Coronary artery (tissue), 2 donors: Measurements from ENCODE around the gene VAPB.

Experiments
- DNase-seq: peaks from one replicate; pipeline ENCODE4 v3.0.0-alpha.2; 2017; ENCODE audit warnings: low spot score
- H3K27ac ChIP-seq, 2 donors: fragments of 200-600 bp; sonication (generic); one replicate each; pipeline ENCODE4 v1.5.1; 2016 to 2019
- H3K4me3 ChIP-seq: fragments of 200-600 bp; sonication (generic); 2 replicates; pipeline ENCODE4 v1.5.1; 2016; ENCODE audit warnings: mild to moderate bottlenecking, moderate library complexity
- TF ChIP-seq, protein P1 (sequence below): fragments of 200-600 bp; sonication (generic); IDR thresholded peaks from one replicate; pipeline ENCODE4 v1.5.1; 2019; ENCODE audit warnings: antibody characterized with exemption

Gene VAPB

DNA sequence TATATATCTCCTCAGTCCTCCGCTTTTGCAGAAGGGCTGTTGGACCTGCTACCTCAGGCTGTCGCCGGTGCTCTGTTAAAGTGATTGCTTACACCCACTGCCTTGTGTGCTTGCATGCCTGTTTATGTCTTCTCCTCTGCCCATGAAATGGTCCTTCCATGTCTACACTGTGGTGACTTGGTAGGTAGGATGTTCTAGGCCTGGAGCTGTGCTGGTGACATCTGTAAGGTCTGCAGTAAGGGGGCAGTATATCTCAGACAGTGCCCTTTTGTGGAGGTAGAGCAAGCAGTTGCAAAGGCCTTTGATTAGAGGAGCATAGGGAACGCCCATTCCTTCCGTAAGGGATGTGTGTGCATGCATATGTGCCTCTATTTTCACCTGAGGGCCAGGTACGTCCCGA lies 40.3 kb downstream of the VAPB start:
- no peak for DNase-seq
- no peak overlapping the region for H3K27ac ChIP-seq
- no peak overlapping the region for H3K4me3 ChIP-seq
- TF ChIP-seq, protein P1, sequence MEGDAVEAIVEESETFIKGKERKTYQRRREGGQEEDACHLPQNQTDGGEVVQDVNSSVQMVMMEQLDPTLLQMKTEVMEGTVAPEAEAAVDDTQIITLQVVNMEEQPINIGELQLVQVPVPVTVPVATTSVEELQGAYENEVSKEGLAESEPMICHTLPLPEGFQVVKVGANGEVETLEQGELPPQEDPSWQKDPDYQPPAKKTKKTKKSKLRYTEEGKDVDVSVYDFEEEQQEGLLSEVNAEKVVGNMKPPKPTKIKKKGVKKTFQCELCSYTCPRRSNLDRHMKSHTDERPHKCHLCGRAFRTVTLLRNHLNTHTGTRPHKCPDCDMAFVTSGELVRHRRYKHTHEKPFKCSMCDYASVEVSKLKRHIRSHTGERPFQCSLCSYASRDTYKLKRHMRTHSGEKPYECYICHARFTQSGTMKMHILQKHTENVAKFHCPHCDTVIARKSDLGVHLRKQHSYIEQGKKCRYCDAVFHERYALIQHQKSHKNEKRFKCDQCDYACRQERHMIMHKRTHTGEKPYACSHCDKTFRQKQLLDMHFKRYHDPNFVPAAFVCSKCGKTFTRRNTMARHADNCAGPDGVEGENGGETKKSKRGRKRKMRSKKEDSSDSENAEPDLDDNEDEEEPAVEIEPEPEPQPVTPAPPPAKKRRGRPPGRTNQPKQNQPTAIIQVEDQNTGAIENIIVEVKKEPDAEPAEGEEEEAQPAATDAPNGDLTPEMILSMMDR = no peak

DNA sequence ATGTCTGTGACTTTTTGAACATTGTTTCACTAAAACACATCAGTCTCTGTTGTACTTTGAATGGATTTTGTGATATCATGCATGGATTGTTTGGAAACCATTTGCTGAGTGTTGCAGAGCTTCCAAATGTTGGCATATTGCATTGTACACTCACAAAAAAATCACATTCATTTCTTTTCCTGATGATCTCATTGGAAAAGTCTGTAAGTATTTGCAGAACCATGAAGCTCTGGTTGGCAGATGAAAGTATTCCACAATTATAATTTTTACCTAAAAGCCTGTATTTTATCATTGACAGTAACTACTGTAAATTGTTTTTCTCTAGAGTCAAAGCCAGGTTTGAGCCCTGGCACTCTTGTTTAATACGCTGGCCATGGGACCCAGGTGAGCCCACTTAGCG lies 42.1 kb downstream of the VAPB start:
- no peak for DNase-seq
- TF ChIP-seq, protein P1 = no peak
- no peak overlapping the region for H3K4me3 ChIP-seq
- H3K27ac ChIP-seq = no peak overlapping the region

DNA sequence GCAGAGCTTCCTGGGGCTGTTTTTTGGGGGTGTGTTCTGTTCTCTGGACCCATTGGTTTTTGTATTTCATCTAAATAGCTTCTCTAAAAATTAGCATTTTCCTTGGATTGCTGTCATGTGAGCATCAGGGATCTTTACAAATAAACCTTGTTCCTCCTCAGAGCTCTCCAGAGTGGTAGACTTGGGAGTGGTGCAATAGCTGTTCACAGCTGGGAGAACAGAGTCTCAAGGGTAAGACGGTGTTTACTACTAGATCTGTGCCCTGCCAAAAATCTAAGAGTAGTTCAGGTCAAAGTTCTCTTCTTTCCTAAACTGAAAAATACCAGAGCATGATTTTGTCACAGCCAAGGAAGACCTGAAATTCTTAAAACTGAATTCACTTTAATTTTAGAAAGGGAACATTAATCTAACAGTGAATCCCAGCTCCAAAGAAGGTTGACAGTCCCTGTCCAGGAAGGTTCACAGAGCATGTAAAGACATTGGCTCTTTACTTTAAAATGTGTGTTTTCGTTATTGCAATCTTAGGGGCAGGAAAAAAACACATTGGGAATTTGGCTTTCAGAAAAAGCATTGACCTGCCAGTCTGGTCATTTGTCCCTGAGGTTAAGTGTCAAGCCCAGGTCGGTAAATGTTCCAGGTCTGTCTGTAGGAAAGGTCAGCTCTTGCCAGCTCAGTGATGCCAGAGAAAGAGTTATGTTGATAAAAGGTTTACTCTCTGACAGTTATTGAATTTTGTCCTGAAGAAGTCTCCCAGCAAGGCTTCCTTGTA lies 43.3 kb downstream of the VAPB start:
- no peak for DNase-seq
- Histone ChIP-seq H3K4me3 (no peak overlapping the region), H3K27ac (peak overlapping the region in 1 of 2 donors; percentile 5)
- TF ChIP-seq, protein P1 = no peak

DNA sequence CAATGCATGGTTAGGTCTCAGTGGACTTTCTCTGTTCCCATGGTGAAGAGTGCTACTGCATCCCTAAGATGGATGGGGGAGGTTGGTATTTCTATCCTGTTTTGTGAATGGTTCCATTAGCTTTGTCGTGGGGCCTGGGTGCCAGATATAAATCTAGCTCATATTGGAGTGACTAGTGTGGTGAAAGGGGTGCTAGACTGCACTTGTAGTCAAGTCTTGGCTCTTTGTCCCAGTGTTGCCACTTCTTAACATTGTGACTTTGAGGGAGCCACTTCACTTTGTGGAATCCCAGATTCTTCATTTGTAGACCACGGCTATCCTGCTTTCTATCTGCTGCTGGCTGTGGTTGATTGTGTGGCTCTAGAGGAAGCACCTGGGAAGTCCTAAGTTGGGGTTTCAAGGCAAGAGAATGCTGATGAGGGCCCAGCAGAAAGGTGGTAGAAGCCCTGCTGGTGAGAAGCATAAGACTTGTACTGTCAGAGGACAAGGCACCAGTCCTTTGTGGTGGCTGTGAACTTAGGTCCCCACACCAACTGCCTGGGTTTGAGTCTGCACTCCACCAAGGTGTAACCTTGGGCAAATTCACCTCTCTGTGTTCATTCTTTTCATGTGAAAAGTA lies 44.1 kb downstream of the VAPB start:
- H3K27ac ChIP-seq = peak overlapping the region in 1 of 2 donors; percentile 5
- TF ChIP-seq, protein P1 = no peak
- no peak for DNase-seq
- H3K4me3 ChIP-seq = no peak overlapping the region

DNA sequence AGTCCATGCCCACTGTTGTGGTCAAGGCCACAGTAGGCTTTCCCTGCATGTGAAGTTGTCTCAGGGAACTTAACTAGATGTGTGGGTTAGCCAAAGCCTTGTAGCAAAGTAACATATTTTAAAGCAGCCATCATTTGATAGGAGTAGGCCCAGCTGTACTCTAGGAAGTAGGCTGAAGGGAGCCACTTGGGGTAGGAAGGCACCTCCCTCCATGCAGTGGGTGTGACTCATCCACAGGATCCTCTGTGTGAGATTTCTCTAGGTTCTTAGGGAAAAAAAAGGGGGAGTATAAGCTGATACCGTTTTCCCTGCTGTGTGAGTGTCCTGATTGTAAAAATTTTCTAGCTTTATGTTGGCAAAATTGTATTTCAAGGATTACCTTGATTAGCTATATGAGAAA lies 44.7 kb downstream of the VAPB start:
- no peak overlapping the region for H3K27ac ChIP-seq
- TF ChIP-seq, protein P1 = no peak
- no peak for DNase-seq

DNA sequence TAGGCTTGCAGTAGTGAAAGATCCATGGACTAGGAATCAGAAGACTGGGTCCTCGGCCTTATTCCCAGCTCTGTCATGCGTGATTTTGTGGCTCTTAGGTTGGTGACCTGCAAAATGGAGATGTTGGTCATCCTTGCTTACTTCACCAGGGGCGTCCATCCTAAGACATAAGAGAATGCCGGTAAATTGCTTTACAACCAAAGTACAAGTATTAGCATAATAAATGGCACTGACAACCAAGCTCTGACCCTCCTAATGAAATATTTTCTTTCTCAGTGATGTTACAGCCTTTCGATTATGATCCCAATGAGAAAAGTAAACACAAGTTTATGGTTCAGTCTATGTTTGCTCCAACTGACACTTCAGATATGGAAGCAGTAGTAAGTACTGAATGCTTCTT lies 45.3 kb downstream of the VAPB start:
- no peak overlapping the region for H3K27ac ChIP-seq
- DNase-seq = no peak
- TF ChIP-seq, protein P1 = no peak
- no peak overlapping the region for H3K4me3 ChIP-seq

More for the DNA sequence above, 44.7 kb downstream of the VAPB start:
- H3K4me3 ChIP-seq = no peak overlapping the region

DNA sequence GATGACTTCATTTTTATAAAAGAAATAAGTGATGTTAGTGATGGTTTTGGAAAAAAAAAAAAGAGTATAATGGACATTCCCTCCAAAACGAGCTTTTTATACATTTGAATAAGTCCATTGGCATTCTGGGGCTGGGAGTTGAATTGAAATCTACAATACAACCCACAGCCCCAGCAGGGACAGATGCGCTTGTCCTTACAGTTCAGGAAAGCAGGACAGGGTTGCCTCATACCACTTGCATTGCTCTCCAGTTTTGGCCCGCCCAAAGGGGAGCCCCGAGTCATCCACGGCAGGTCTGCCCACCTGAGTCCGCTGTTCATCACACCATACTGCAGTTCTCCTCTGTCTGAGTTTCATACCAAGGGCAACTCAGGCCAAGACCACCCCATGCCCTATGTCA lies 46.2 kb downstream of the VAPB start:
- DNase-seq = no peak
- H3K4me3 ChIP-seq = no peak overlapping the region
- H3K27ac ChIP-seq = no peak overlapping the region
- TF ChIP-seq, protein P1 = no peak
